ENCODE measurements around the gene LAMA1. TPM values are rescaled to one million over a fixed set of nuclear protein-coding genes. Genes with fewer than 3 reads are reported as not detected.

Gene LAMA1
- total RNA-seq, 1 donor from 2014 or later: 0.65 TPM

GRCh38 chr18:7048081-7048480, 69.5 kb downstream of the LAMA1 start:
- DNase-seq (no peak), ATAC-seq (no peak)
- Histone ChIP-seq H3K4me3 (no peak overlapping the region), H3K36me3 (no peaks in the 10 kb centered on the region), H3K9me3 (no peaks in the 10 kb centered on the region), H3K27me3 (ENCODE audit: low read depth) (no peaks in the 10 kb centered on the region), H3K27ac (no peak overlapping the region), H3K4me1 (no peaks in the 10 kb centered on the region)
- TF ChIP-seq CTCF (IDR thresholded peaks at IDR 0.05): no peak
- intact Hi-C loops (cut with DNase I): no loop called here

GRCh38 chr18:7047336-7047735, 70.3 kb downstream of the LAMA1 start:
- H3K4me1 ChIP-seq: no peaks in the 10 kb centered on the region
- no peak overlapping the region for H3K4me3 ChIP-seq
- H3K27me3 ChIP-seq (ENCODE audit: low read depth): no peaks in the 10 kb centered on the region
- H3K9me3 ChIP-seq: no peaks in the 10 kb centered on the region
- intact Hi-C loops (cut with DNase I): no loop called here
- ATAC-seq (no peak), DNase-seq (no peak)
- H3K27ac ChIP-seq: no peak overlapping the region
- H3K36me3 ChIP-seq: no peaks in the 10 kb centered on the region
- no peak for TF ChIP-seq CTCF (IDR thresholded peaks at IDR 0.05)

GRCh38 chr18:7038330-7038851, 79.2 kb downstream of the LAMA1 start:
- no peaks in the 10 kb centered on the region for H3K9me3 ChIP-seq
- H3K4me3 ChIP-seq: peak overlapping the region; percentile 6
- peak; percentile 45 for TF ChIP-seq CTCF (IDR thresholded peaks at IDR 0.05)
- H3K4me1 ChIP-seq: no peaks in the 10 kb centered on the region
- ATAC-seq: peak; percentile 93 to 94
- H3K27ac ChIP-seq: peak overlapping the region; percentile 51
- no peaks in the 10 kb centered on the region for H3K36me3 ChIP-seq
- H3K27me3 ChIP-seq (ENCODE audit: low read depth): no peaks in the 10 kb centered on the region
- intact Hi-C loops (cut with DNase I): no loop called here
- peak; percentile 62 for DNase-seq

GRCh38 chr18:7037470-7037869, 80.1 kb downstream of the LAMA1 start:
- Histone ChIP-seq H3K4me3 (no peak overlapping the region), H3K36me3 (no peaks in the 10 kb centered on the region), H3K27ac (no peak overlapping the region), H3K27me3 (ENCODE audit: low read depth) (no peaks in the 10 kb centered on the region), H3K9me3 (no peaks in the 10 kb centered on the region), H3K4me1 (no peaks in the 10 kb centered on the region)
- intact Hi-C loops (cut with DNase I): no loop called here
- TF ChIP-seq CTCF (IDR thresholded peaks at IDR 0.05): no peak
- ATAC-seq: no peak
- no peak for DNase-seq

- no peak overlapping the region for H3K4me3 ChIP-seq
- DNase-seq: no peak
- TF ChIP-seq CTCF (IDR thresholded peaks at IDR 0.05): no peak
- no peaks in the 10 kb centered on the region for H3K9me3 ChIP-seq
- ATAC-seq: no peak
- no peaks in the 10 kb centered on the region for H3K27me3 ChIP-seq (ENCODE audit: low read depth)
- H3K36me3 ChIP-seq: no peaks in the 10 kb centered on the region
- H3K4me1 ChIP-seq: no peaks in the 10 kb centered on the region
- intact Hi-C loops (cut with DNase I): no loop called here
- no peak overlapping the region for H3K27ac ChIP-seq
Measured at GRCh38 chr18:7035807-7036206, 81.8 kb downstream of the LAMA1 start.

- ATAC-seq: no peak
- Histone ChIP-seq H3K27ac (no peak overlapping the region), H3K36me3 (no peaks in the 10 kb centered on the region), H3K4me1 (no peaks in the 10 kb centered on the region), H3K9me3 (no peaks in the 10 kb centered on the region), H3K4me3 (no peak overlapping the region), H3K27me3 (ENCODE audit: low read depth) (no peaks in the 10 kb centered on the region)
- DNase-seq: no peak
- intact Hi-C loops (cut with DNase I): no loop called here
- TF ChIP-seq CTCF (IDR thresholded peaks at IDR 0.05): no peak
Measured at GRCh38 chr18:7034924-7035323, 82.7 kb downstream of the LAMA1 start.
